IPS-NIHi7 (cell line): ENCODE measurements around the gene IKZF3.
"Not testable (repeated sequence)": the region's sequence is repeated elsewhere in the genome, so short reads cannot be mapped to it uniquely, and the experiment has no call there.

Source experiments
- DNase-seq: peaks from one replicate; pipeline ENCODE4 v3.0.0; 2012; ENCODE audit warnings: mixed read lengths; ENCODE audit errors: extremely low spot score

Gene IKZF3

DNA sequence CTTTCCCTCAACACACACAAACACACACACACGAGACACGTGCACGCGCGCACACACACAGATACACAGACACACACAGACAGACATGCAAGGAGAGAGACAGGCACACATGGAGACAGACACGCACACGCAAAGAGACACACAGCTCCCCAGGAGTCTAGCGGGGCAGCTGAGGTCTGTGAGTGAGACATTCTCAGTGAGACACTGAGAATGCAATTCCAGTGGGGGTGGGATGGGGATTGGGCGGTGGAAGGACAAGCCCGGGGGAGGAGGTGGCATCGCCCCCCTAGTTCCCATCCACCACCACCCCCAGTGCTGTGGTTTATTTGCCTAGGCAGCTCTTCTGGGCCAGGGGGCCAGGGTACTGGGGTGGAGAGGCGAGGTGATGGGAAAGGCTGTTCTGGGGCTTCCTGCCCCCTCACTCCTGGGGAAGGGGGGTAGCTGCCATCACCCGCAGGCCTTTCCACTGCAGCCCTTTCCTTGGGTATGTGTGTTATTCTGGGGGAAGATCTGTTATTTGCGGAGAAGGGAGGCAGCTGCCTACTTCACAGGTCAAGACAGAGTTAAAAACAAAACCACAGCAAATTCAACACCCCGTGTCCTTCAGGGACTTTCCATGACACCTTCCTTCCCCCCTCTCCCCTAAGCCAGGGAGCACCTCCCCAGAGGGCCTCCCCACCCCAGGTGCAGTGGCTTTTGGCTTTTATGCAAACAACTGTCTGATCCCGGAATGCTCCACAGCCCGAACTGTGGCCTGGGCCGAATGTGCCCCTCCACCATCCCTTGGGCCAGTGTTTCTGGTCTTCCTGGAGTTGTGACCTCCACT lies 108.3 kb downstream of the IKZF3 start:
- no peak for DNase-seq

GRCh38 chr17:39754958-39755553 lies 109.1 kb downstream of the IKZF3 start:
- DNase-seq: peak; percentile 37

- peak; percentile 91 for DNase-seq
Measured at GRCh38 chr17:39754161-39754957, 109.8 kb downstream of the IKZF3 start.

DNA sequence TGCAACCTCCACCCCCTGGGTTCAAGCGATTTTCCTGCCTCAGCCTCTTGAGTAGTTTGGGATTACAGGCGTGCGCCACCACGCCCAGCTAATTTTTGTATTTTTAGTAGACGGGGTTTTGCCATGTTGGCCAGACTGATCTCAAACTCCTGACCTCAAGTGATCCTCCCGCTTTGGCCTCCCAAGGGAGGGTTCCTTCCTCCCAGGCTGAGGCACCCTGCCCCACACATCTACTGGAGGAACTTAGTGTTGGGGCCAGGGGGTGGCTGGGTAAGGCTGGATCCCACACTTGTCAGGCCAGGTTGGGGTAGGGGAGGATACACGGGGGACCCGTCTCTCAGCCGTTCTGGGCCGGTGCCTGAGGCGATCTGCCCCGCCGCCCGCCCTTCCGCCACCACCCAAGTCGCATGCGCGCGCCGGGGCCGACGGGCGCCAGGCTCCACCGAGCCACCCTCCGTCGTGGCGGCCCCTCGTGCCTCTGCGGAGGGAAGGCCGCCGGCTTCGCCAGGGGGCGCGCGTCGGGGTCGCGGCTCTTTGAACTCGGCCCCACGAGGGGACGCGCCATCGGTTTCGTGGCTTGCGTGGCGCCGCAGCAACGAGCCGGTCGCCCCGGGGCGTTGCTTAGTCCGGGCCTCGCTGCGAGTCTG lies 110.5 kb downstream of the IKZF3 start:
- DNase-seq: peak; percentile 71

DNA sequence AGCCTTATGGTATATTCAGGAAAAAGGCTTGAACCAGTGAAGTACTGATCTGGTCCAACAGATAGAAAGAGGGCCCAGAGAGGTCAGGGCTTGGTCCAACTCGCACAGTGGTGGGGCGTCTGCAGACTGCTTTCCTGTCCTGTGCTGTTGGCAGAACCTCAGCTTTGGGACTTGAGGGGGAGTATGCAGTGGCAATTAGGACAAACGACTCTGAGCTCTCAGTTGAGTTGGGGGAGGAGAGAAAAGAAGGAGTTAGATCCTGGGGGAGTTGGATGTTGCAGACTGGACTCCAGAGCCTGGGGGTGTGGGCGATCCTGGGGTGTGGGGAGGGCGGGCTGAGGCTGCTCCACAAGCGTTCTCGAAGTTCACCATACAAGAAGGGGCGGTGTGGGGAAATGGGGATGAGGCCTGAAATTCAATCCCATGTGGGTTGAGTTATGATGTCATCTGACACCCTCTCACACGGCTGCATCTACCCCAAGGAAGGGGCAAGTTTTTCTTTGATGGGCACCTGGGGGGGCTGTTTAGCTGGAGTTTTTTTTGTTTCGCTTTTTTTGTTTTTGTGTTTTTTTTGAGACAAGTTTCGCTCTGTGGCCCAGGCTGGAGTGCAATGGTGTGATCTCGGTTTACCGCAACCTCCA lies 111.8 kb downstream of the IKZF3 start:
- DNase-seq: no peak

- no peak for DNase-seq
Measured at GRCh38 chr17:39751637-39752036, 112.5 kb downstream of the IKZF3 start.

DNA sequence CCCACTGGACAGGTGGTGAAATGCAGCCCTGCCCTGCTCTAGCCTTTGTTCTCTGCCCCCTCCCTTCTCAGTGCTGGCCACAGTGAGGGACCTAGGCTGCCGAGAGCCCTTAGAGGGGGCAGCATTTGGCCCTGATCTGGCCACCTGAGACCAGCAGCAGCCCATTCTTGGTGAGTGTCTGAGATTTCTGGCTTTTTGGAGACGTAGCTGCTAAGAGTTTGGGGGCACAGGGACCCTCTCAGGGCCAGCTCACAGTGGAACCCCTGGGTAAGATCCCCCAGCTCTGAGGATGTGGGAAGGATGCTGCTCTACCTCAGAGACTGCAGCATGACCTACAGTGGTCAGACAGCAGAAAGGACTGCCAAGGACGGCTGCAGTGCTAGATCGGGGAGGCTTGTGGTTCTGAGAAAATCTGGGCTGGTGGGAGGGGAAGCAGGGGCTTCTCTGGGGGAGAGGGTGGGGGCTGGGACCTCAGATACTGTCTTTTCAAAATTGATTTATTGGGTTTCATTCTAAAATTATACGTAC lies 113.0 kb downstream of the IKZF3 start:
- no peak for DNase-seq

GRCh38 chr17:39750131-39751015 lies 113.7 kb downstream of the IKZF3 start:
- DNase-seq: no peak

- DNase-seq: not testable (repeated sequence)
Measured at GRCh38 chr17:39748444-39749034, 115.6 kb downstream of the IKZF3 start.

DNA sequence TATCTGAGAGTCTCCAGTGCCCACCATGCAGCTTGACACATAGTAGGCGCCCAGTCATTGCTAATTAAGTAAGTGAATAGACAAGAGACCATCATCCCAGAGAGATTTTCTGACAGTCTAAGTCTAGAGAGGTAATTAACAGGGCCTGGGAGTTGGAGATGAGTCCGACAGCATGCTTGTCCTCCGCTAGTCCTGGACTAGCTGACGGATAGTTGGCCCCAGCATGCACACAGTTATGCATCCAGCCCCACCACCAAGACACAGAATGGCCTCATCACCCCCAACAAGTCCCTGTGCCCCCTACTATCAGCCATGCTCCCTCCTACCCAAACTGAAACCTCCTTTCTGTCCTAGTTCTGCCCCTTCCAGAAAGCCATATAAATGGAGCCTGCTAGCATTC lies 116.4 kb downstream of the IKZF3 start:
- DNase-seq: no peak

DNA sequence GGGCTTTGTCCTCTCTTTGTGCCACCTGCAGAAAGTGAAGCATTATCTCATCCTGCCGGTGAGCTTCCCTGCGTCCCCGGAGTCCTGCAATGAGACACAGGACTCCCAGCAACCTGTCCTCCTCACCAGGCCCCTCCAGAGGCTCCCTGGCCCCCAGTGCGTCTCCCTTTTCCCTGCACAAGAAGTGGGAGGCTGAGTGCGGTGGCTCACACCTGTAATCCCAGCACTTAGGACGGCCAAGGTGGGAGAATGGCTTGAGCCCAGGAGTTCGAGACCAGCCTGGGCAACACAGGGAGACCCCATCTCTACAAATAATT lies 118.0 kb downstream of the IKZF3 start:
- DNase-seq: no peak

DNA sequence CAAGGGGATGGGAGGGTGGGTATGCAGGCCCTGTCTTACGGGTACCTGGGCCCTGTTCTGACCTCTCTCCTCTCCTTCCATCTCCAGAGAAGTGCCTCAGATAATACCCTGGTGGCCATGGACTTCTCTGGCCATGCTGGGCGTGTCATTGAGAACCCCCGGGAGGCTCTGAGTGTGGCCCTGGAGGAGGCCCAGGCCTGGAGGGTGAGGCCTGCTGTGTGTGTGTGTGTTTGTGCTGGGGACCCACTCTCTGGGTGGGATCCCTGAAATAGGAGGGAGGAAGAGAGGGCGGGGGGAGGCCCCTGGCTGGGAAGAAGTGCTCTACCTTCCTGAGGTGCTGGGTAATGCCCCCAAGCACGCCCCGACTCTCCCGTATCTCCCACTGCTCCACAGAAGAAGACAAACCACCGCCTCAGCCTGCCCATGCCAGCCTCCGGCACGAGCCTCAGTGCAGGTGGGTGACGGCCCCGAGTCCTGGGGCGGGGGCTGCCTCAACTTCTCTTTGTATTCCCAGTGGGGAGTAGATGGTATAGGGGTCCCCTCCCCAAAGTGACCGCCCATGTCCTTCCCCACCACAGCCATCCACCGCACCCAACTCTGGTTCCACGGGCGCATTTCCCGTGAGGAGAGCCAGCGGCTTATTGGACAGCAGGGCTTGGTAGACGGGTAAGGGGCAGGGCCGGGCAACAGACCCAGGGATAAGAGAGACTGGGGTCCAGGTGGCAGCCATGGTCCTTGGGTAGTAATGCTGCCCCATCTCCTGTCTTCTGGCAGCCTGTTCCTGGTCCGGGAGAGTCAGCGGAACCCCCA lies 118.6 kb downstream of the IKZF3 start:
- DNase-seq: no peak

- no peak for DNase-seq
Measured at GRCh38 chr17:39744836-39745215, 119.3 kb downstream of the IKZF3 start.

- DNase-seq: no peak
Measured at GRCh38 chr17:39744075-39744835, 119.9 kb downstream of the IKZF3 start.

- no peak for DNase-seq
Measured at GRCh38 chr17:39742856-39743436, 121.2 kb downstream of the IKZF3 start.

DNA sequence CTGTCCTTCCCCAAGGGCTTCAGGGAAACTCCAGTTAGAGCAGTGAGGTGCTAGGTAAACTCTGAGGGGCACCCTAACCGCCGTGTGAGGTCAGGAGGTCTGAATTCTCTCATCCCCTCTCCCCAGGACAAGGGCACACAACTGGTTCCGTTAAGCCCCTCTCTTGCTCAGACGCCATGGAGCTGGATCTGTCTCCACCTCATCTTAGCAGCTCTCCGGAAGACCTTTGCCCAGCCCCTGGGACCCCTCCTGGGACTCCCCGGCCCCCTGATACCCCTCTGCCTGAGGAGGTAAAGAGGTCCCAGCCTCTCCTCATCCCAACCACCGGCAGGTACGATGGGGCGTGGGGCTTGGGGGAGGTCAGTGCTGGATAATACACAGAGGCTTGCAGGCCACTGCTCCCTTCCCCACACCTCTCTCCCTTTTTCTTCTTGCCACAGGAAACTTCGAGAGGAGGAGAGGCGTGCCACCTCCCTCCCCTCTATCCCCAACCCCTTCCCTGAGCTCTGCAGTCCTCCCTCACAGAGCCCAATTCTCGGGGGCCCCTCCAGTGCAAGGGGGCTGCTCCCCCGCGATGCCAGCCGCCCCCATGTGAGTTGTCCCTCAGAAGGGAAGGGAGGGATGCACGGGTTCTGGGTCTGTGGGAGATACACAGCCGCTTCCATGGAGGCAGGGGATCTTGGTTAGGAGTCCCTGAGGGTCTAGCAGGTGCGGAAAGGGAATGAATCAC lies 121.8 kb downstream of the IKZF3 start:
- no peak for DNase-seq

DNA sequence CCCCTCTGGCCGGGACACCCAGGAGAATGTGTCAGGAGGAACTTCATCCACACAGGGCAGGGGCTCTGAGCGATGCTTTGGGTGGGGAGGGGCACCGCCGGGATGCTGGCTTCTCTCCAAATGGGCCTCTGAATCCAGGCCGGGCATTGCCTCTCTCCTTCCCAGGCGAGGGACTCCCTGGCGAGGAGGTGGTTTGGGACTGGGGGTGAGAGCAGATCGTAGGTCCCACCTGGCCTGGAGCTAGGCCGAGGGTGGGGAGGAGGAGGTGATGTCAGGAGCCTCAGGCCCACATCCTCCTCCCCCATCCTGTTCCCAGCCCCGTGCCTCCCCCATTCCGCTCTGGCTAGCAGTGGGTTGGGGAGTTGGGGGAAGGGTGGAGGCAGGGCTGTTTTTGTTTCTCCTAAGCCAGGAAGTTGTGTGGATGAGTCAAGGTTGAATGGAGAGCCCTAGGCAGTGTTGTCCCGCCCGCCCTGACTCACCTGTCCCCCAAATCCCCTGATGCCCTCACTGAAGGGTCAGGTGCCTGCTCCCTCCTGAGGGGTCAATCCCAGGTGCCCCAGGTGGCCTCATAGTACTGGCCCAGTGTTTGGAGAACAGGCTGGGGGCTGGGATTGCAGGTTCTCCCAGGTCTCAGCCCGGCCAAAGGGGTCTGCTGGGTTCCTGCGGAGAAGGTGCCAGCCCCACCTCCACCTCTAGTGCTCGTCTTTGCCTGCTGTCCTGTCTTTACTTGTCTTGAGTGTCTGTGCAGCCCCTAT lies 123.6 kb downstream of the IKZF3 start:
- peak; percentile 81 for DNase-seq
